Activated CD4-positive, CD25-positive, alpha-beta regulatory T cell treated with anti-CD3 and anti-CD28 coated beads, Interleukin-2, amount 50 U/mL, for 72 hours (primary cell): ENCODE data around the gene LARGE1.
A peak's percentile ranks its signal among the peaks of the same experiment; 100 is the strongest.

Experiments
- DNase-seq: peaks from one replicate; pipeline ENCODE4 v3.0.0; 2021

The LARGE1 gene

DNA sequence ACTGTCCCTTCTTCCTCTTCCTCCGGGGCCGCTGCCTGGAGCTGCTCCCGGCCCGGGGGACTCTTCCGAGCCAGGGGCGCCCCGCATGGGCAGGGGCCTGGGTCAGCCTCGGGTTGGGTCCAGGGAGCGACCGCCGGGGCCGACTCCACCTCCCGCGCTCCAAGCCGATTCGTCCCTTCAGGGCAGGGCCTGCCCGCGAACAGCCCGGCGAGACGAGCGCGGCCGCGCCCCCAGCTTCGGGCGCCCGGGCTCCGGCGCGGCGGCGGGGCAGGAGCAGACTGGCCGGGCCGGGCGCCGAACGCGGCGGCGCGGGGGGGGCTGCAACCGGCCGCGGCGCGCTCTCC is at the start of gene LARGE1:
Gene LARGE1, minus strand, starts transcription at position 280 of the 344 bp plus-strand sequence.
- DNase-seq: no peak

DNA sequence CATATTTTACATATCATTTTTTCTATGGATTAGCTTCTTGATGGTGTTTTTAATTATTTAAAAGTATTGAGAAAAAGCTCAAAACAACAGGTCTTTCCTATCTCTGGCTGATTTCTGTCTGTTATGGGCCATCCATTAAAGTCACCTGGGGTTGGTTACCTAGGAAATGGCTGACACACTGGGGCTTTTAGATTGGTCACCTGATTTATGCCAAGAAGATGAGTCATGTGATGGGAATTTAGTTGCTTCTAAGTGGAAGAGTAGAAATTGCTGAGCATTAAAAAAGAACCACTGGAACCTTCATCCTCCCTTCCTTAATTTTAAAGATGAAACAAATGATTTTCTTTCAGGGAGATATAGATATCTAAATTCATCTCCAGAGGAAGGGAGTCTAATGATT is 48.8 kb upstream of the LARGE1 start:
- no peak for DNase-seq

DNA sequence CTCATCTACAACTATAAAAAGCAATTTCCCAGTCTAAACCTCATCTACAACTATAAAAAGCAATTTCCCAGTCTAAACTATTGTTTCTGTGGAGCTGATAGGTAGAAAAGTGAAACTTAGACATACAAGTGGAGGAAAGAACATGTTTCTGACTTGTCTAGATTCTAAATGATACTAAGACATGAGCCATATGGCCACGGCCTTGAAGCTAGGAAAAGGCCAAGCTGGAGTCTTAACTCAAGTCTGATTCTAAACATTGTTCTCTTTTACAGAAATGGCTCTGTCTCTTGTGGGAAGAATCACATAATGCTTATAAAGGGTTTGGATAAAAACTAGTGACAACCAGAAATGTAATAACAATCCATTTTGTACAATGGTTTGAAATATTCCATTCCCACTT is 43.8 kb upstream of the LARGE1 start:
- no peak for DNase-seq

DNA sequence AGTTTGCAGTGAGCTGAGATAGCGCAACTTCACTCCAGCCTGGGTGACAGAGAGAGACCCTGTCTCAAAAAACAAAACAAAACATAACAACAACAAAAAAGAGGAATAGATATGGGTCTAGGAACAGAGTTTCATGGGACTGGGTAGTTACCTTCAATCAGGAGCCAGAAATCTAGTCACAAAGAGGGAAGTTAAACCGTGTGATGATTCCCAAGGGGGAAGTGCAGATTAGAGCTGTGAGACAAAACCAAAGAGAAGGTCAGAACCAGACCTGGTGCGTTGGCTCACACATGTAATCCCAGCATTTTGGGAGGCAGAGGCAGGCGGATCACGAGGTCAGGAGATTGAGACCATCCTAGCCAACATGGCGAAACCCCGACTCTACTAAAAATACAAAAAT is 42.1 kb upstream of the LARGE1 start:
- no peak for DNase-seq

DNA sequence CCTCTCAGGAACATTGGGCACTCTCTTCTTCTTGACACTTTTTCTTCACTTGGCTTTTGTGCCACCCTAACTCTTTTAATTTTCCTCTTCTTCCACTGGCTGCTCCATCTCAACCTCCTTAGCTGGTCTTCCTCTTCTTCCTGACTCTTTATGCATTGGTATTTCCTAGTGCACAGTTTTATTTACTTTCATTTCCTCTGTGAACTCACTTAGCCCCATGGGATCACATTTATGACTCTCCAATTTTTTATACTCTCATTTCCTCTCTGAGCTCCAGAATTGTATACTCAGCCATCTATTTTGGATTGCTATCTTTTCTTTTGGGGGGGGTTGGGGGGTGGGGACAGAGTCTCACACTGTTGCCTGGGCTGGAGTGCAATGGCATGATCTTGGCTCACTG is 38.5 kb upstream of the LARGE1 start:
- no peak for DNase-seq

DNA sequence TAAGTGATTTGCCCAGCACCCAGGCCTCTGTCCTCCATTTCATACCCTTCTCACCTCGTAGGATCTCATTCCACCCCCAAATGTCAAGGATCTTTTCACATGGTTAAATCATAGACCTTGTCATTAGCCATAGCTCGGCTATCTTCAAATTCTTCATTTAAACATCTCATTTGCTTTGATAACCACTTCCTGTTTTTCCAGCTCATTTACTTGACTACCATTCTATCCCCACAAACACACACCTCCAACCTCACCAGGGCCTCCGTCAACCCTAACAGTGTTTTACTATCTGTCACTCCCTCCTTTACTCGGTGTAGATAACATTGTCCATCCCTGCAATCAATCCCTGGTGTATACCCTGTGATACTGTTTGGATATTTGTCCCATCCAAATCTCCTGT is 36.8 kb upstream of the LARGE1 start:
- DNase-seq: no peak

DNA sequence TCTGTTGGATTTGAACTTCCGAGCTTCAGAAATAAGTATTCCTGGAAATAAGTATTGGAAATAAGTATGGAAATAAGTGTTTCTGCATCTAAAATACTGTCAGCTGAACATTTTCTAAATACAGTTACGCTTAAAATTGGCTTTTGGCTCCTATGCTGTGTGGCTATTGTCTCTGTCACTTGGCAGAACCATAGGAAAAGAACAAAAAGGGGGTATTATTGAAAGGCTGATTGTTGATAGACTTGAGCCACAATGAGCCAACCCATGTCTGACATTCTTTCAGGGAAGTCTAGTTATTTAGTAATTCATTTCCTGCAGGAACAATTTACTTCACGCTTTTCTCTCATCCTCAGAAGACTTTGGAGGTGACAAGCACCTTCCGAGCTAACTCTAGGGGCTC is 32.5 kb upstream of the LARGE1 start:
- no peak for DNase-seq

DNA sequence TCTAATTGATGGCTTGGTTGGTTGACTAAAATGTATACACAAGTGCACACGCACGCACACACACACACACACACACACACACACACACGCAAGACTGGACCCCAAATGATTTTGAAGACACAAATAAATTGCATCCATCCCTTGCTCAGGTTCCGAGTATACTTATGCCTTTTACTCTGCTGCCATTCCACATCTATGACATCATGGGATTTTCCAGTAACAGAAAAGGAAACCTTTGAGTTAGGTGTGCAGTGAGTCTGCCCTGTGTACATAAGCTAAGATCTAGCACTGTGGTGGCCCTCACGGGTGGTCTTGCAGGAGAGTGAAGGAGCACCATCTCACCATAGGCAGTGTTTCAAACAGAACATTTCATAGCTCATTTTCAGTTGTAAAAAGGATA is 20.5 kb upstream of the LARGE1 start:
- DNase-seq: no peak

DNA sequence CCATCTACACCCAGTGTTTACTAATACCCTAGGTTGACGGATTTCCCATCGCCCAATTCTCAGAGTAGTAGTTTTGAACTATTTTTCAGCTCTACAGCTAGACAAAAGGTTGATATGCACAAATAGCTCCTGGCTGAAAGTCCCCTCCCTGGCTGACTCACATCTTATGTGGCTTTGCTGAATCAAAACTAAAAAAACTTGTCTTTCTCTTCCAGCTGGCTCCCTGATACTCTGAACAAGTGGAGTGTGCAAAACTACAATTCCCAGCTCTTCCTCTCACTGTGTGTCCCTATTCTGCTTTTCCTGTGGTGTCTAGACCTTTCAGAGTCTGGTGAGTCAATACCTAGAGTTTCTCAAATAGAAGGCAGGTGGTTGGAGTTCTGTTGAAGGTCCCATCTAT is 12.7 kb upstream of the LARGE1 start:
- no peak for DNase-seq

DNA sequence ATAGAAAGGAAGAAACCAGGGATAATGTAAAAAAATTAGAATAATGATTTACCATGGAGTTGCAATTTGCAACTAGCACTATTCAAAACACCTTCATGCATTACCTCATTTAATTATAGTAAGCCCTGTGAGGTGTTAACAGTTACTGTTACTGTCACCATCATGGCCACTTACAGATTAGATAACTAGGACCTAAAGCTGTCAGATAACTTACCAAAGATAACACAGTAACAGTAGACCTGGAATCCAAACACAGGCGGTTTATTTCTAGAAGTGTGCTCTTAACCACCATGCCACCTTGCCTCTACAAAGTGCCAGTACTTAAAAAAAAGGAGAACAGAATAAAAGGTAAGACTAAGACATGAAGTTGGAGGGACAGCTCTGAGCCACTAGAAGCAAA is 11.1 kb upstream of the LARGE1 start:
- DNase-seq: no peak

DNA sequence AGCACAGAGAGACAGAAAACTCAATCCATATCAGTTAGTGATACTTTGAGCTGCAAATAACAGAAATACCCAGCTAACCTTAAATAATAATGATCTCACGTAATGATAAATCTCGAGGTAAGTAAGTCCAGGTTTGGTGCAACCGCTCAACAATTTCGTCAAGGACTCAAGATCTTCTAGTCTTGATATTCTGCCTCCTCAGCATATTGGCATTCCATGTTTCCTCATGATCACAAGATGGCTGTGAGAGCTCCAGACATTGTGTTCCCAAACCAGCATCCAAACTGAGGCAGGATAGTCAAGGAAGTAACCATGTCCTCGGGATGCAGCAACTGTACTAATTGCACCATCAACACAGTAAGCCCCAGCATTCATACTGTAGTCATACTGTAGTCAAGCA is 7.5 kb upstream of the LARGE1 start:
- no peak for DNase-seq

DNA sequence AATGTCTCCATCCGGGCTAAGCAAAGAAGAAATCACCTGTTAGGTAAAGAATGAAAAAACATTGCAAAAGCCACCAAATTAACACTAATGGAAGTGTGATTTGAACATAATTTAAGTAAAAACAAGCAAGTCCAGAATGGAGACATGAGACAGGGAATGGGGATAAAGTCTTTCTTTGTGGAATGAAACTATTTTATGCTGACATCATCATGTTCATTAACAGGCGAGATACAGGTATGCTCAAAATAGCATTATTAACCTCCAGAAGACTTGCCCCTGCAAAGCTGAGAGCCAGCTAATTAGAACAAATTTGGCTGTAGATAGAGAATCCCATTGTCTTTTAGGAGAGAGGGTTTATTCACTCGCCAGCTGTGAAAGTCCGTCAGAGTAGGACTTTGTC is 4.9 kb upstream of the LARGE1 start:
- no peak for DNase-seq

DNA sequence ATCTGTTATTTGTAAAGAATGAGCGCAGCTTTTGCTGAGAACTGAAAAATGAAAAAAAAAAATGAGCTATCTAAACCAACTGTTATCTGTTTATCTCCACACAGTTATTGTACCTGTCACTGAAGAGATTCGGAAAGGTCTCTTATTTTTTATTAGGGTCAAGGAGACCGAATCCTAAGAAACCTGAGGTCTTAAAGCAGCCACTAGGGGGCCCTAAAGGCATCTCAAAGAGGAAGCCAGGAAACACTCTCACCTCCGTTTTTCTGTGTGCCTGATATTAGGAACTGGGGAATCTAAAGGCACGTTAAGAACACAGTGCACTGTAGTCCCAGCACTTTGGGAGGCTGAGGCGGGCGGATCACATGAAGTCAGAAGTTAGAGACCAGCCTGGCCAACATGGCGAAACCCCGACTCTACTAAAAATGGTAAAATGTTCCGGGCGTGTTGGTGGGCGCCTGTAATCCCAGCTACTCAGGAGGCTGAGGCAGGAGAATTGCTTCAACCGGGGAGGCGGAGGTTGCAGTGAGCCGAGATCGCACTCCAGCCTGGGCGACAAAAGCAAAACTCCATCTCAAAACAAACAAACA is 3.5 kb upstream of the LARGE1 start:
- no peak for DNase-seq

DNA sequence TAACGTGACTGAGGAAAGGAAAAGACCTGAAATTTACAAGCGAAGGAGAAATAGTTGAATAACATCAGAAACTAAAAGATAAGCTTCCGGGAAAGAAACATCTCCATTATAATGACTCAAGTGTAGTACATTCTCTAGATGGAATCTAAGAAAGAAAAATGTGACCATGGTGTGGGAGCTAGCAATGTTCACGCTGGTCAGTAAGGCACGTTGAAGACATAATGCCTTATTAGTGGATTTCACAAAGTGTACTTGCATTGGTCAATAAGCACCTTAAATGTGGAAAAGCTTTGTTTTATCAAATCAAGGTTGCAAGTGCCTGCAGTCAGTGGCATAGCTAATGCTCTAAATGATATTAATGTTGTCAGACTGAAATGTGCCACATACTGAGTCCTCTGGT is 2.8 kb upstream of the LARGE1 start:
- DNase-seq: no peak

DNA sequence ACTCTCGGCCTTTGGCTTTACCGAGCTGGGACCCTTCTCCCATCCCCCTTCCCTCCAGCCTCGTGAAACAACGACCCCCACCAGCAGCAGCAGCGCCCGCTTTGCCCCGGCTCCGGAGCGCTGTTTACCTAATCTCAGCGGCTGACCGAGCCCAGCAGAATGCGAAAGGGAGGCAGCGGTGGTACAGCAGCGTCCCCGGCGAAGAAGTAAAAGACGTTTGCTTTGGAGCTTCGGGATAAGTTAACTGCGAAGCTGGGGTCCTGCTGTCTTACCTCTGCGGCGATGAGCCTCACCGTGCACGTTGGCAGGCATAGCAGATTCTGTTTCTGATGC is 2.0 kb upstream of the LARGE1 start:
- DNase-seq: no peak

DNA sequence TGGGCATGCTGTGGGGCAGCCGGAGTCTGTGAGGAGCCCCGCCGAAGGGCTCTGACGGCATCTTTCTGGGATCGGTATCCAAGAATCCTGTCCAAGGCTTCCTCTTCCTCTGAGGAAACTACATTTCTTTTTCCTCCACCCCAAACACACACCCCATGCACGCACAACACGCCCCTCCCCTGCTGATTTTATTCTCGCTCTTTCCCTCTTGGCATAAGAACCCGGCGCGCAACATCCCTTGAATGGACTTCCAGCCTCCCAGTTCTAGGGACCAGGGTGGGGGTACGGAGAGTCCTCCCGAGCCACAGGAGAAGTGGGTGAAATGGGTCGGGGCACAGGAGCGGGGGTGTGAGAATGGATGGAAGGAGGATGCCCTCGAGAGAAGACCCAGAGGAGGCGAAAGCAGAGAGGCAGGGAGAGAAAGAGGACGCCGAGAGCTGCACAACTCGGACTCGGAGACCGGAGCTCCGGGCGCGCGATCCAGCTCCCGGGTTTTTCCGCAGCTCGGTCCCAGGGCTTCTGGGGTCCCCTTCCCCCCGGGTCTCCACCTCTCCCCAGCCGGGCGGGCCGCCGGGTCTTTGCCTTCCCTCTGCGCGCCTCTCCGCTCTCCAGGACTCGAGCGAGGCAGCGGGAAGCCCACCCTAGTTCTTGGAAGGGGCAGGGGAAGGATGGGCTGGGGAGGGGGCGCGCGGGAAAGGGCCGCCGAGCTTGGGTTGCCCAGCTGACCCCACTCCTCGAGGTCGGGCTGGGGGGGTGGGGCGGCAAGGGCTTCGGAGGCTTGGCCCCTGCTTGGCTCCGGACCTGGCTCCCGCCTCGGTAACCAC is 1.5 kb upstream of the LARGE1 start:
- no peak for DNase-seq

DNA sequence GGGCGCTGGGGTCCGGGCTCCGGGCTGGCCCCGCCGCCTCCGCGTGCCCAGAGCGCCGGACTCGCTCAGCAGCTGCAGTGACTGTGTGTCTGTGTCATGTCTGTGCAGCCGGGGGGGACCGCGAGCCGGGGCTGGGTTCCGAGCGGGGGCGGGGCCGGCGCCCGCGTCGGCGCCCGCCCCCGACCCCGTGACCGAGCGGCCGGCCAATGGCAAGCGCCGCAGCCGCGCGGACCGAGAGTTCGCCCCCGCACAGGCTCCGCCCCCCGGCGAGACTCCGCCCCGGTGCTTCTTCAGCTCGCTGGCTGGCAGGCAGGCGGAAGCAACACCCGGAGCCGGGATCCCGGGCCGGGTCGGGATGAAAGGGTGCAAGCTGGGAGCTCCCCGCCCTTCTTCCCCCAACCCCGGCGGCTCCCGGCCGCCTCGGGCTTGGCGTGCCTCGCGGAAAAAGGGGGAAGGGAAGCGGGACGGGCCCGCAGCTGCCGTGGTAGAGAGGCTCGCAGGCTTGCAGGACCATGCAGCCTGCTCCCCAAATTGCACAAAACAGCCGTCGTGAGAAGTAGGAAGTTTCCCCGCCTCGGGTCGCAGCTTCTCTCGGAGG is 750 bp upstream of the LARGE1 start:
- DNase-seq: peak; percentile 78

DNA sequence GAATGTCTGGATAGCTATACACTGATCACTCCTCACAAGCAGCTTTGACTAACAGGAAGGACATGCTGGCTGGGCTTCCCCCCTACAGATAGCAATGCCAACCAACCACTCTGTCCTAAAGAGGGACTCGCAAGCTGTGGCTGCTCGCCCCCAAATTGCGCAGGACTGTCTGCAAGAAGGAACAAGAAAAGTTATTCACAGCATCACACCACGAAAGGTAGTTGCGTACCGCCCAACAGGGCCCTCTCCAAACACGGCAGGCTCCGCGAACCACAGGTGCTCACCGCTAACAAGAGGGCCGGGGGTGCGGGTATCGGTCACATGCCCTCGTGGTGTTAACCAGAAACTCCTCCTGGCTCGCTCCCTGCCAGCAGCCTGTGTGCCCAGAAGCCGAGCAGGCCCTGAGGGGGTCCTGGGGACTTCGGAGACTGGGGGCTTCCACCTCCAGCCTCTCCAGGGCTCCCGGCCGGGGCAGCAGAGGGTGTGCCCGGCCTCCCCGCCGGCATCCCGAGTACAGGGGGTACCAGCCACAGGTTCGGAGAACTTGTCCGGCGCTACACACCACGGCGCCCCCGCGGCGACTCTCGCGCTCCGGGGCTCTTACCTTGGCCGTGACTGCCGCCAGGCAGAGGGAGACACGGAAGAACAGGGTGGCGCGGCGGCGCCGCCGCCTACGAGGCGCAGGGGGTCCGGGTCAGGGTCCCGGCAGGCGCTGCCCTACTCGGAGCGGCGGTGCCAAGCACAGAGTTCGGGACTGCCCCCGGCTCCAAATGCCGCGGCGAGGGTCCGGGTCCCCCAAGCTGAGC is 682 bp downstream of the LARGE1 start:
- DNase-seq: no peak

DNA sequence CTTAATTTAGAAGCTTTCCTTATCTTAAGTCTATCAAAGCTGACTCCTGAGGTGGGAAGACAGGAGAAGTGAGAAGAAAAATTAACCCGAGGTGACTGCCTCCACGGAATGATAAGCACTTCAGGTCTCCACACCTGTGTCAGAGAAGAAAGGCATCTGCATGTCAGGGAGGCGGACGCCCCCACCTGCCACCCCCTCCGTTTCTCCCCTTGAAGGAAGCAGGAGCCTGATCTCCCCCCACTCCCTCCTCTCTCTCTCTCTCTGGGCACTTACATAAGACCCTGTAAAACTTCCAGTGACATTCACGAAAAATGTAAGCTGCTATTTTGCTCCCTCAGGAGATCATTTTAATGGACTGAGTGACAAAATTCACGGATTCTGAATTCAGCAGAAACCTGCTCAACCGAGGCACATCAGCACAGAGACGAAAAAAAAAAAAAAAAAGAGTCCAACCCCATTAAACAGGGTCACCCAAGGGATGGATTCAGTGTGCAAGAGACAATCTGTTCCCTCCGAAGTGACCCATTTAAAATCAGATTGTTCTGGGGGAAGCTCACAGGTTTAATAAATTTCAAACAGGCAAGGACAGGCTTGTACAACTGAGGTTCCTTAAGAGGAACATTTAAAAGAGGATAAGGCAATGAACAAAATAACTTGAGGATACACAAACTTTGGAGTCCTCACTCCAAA is 1.5 kb downstream of the LARGE1 start:
- DNase-seq: no peak

DNA sequence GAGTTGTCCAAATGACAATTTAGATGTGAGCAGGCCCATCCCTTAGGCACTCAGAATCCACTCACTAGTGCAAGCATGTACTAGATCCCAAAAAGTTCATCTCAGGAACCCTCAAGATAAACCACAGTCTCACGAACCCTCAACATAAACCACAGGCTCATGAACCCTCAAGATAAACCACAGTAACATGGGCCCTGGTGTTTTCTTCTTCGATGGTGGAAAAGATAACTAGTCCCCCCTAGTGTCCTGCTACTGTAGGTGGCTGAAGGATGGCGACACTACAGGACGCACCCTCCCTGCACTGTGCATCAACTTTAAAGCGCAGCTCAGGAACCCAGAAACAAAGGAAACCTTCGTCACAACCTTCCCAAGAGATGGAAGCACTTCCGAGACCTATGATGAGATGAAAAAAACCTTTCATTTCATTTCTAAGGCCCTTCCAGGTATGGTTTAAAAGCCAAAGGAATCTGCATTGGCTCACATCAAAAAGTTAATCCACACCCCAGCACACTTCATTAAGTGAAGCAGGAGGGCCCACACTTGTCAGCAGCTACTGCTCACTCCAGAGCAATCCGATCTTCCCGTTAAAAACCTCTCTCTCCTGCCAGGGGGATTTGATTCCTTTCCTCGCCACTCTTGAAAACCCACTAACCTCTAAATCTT is 2.4 kb downstream of the LARGE1 start:
- no peak for DNase-seq

DNA sequence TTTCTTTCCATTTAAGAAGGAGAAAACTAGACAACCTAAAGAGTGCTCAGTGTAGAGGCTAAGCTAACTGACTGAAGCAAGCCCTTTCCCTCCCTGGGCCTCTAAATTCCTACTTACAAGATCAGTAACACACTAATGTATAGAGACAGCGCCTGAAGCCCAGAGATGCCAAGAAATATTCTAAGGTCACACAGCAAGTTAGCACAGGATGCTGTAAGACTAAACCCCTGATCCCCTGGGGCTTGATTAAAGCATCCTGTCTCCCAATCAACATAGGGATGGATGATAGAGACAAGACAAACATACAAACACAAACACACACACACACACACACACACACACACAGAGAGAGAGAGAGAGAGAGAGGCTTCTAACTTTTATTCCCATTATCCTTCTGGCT is 5.6 kb downstream of the LARGE1 start:
- no peak for DNase-seq

DNA sequence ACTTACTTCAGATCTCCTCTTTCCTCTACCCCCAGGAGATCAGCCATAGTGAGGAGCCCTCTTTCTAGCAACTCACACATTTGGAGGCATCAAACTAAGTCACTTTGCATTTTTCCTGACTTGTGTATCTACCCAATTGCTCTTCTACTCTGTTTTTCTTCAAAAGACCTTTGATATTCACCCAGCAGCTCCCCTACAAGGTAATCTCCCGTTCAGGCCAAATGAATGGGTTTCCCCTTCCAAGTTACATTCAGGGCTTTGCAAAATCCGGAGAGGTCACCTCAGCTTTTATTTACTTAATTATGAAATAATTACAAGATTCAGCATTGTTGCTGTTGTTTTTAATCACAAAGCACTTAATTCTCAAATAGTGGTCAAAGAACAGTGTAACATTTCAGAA is 6.1 kb downstream of the LARGE1 start:
- DNase-seq: no peak

DNA sequence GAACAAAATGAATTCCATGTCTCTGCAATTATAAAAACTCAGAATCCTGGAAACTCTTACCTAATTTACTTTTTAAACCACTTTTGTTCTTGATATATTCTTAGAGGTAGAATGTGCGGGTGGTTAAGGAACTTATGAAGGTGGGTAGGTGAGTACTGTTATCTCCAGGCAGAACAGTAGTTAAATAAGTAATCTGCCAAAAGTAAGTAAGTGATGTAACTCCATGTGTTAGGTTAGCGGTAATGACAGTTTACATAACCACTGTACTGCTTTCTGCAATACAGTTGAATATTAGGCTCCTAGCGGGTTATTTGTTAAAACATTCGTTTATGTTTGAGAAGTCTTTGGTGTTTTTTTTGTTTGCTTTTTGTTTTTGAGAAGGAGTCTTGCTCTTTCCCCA is 7.1 kb downstream of the LARGE1 start:
- no peak for DNase-seq
